Suprapubic skin (tissue), 3 donors: ENCODE measurements around the gene AFAP1L2.

Experiments
- POLR2AphosphoS5 ChIP-seq, 3 donors: sonication (generic); formaldehyde crosslinking; IDR thresholded peaks; one replicate each; pipeline ENCODE4 v1.6.1; 2017; ENCODE audit warnings: antibody characterized with exemption in 3 of 3
- TF ChIP-seq, protein P1 (sequence below), 2 donors: fragments of 200-600 bp in 1 of 2; fragments of 450-650 bp in 1 of 2; sonication (generic) in 1 of 2; IDR thresholded peaks; one replicate each; pipeline ENCODE4 v1.5.1; 2016 to 2019; ENCODE audit warnings: antibody characterized with exemption in 2 of 2, mild to moderate bottlenecking in 1 of 2, moderate library complexity in 1 of 2

GRCh38 chr10:114406455-114406854 lies 2.2 kb upstream of the AFAP1L2 start:
- TF ChIP-seq, protein P1, sequence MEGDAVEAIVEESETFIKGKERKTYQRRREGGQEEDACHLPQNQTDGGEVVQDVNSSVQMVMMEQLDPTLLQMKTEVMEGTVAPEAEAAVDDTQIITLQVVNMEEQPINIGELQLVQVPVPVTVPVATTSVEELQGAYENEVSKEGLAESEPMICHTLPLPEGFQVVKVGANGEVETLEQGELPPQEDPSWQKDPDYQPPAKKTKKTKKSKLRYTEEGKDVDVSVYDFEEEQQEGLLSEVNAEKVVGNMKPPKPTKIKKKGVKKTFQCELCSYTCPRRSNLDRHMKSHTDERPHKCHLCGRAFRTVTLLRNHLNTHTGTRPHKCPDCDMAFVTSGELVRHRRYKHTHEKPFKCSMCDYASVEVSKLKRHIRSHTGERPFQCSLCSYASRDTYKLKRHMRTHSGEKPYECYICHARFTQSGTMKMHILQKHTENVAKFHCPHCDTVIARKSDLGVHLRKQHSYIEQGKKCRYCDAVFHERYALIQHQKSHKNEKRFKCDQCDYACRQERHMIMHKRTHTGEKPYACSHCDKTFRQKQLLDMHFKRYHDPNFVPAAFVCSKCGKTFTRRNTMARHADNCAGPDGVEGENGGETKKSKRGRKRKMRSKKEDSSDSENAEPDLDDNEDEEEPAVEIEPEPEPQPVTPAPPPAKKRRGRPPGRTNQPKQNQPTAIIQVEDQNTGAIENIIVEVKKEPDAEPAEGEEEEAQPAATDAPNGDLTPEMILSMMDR (IDR thresholded peaks at IDR 0.05): no peak
- TF ChIP-seq POLR2AphosphoS5 (IDR thresholded peaks at IDR 0.05): no peak
